Stimulated activated naive CD4-positive, alpha-beta T cell (primary cell): Measurements from ENCODE around the gene CCDC154.
"Not testable (repeated sequence)": the region's sequence is repeated elsewhere in the genome, so short reads cannot be mapped to it uniquely, and the experiment has no call there.

Source experiments
- DNase-seq, 6 experiments: peaks; one replicate each; lab custom pipeline; 2025; lab: John Stamatoyannopoulos, UW

CCDC154 gene

DNA sequence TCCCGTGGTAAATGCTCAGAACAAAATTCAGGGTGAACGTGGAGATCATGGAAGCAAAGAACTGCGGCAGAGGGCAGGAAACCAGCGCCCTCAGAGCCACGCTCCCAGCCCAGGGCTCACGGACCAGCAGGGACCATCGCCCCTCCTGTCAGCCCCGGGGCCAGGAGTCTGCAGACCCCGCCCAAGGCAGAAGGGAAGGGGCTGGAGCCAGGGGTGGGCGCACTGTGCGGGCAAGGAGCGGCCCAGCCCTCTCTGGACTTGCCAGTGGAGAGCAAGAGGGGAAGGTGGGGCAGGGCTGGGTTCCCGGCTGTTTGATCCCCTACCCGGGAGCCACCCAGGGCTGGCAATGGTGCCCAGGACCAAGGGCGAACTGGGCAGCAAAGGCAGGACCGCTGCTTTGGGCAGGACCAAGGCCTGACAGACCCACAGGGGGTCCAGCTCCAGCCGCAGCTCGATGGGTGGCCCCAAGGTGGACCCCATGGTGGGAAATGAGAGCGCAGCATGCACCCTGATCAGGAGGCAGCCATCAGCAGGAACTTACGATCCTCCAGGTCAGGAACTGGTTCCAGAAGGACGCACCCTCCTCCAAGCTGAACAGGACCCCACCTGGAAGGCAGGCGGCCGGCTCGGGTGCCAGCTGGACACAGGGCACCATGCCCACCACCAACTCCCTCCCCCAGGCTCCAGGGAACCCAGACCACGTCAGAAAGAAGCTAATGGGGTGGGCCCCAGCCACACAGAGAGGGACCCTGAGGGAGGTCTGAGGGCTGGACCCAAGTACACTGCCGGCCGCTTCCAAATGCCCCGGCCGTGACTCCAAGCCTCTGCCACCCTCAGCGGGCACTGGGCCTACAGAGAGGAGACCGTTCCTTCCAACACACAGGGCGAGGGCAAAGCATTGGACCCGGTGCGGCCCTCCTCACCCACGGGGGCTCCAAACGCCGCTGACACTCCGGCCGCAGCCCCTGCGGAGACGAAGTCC is 11.1 kb upstream of the CCDC154 start:
- no peak for DNase-seq

DNA sequence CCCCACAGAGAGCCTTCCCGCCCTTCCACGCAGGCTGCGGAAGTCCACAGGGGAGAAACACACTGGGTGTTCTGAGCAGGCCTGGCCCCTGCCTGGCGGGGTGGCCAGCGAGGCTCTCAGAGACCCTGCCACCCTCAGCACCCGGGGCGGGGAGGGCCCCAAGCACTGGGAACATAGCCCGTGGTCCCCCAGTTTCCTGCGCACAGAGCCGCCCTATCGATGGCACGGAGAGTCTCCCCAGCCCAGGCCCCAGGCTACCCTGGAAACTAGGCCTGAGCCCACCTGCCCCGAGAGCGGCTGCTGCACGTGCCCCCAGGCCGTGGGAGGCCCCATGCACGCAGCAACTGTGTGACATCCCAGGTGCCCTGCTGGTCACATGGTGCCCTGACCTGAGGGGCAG is 10.2 kb upstream of the CCDC154 start:
- no peak for DNase-seq

DNA sequence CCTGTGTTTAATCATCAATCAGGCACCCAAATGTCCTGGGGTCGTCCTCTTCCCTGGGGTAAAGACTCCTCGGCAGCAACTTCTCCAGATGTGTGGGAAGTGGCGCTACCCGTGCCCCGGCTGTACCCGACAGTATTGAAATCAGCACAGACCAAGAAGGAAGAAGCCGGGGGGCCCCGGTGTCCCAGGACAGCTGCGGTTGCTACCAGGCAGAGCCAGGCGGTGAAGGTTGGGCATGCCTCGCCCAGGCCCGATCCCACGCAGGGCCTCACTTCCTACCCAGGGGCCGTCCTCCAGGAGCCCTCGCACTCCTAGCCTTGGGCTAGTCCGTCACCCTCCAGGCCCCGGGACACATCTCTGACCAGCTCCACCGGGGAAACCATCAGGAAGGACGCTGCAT is 9.0 kb upstream of the CCDC154 start:
- DNase-seq = no peak

DNA sequence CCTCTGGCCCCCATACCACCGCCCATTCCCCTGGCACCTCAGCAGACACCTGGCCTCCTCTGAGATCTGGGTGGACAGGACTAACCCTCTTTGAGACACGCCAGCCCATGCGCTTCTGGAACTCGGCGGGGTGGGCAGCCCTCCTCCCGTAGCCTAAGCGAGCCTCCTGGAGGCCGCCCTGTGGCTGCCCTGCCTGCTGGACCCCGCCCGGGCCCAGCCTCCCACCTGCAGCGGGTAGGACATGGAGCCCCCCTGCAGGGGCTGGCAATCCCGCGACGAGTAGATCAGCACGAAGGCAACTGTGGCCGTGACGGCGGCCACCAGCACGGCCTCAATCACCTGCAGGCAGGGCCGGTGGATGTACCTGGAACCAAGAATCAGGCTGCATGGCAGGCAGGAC is 8.2 kb upstream of the CCDC154 start:
- DNase-seq = no peak

DNA sequence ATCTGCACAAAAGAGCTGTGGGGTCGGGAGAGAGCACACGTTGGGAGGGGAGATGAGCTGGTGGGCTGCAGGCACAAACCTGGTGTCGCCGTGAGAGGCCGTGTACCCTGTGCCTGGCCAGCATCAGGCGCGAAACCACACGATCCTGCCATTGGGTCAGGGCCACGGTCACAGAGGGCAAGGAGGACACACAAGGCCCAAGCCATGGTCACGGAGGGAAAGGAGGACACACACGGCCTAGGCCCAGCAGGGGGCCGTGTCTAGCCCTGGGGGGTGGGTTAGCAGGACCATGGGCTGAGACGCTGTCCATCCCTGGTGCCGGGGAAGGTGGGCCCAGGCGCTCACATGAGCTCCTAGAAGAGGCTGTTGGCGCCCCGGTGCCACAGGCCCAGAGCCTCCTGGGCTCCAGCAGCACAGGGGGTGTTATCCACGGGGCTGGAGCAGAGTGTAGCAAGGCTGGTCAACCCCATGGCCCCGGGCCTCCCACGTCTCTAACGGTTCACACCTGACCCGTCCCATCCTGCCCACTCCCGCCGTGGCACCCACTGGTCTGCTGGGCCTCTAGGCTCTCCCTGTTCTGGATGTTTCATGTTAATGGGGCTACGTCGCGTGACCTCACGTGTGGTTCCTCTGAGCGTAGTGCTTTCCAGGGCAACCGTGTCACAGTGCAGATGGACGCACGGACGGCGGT is 7.5 kb upstream of the CCDC154 start:
- no peak for DNase-seq

DNA sequence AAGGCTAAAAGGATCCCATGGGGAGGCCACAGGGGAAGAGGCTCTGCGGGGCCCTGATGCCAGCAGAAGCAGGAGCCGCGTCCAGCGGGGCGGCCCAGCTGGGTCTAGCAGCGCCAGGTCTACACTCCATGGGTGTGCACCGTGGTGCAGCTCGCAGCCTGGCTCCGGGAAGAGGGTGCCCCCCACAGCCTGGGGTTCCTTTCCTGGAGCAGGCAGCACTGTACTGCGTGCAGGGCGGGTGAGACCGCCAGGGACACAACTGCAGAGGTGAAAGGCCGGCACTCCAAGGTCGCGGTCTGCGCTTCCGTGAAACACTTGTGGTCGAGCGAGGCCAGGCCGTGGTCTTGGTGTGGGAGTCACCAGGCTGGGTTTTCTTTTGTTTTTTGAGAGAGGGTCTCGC is 6.5 kb upstream of the CCDC154 start:
- no peak for DNase-seq

DNA sequence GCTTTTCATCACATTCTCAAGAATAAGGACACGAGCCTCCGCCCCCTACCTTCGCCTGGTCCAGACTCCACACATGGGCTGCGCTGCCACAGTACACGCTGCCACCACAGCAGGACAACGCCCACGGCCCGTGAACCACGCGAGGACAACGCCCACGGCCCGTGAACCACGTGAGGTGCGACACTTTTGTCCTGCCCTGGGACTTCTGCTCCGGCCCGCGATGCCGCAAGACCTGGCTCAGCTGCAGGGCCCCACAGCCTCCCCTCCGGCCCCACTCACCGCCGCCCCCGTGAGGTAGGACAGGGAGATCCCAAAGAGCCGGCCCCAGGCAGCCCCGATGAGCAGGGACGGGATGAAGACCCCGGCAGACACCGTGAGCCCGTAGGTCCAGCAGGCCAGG is 5.9 kb upstream of the CCDC154 start:
- no peak for DNase-seq

DNA sequence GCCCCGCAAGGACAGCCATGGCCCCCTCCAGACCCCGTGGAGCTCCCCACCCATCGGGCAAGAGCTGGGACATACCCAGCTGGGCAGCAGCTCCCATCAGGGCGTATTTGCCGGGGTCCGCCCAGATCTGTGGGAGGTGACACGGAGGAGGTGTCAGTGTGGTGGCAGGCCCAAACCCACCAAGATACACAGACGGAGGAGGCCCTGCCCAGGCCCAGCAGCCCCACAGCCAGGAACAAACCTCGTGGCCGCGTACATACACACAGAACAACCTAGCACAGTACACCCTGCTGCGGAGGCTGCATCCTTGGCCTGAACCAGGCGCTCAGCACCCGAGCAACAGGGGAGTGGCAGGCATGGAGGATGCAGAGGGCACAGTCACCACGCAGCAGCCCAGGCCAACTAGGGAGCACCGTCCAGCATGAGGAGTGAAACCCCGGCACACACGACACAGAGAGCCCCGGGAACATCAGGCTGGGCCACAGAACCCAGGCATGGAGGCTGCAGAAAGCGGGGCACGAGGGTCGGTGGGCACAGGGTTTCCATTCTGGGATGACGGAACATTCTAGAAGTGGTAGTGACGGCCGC is 4.9 kb upstream of the CCDC154 start:
- no peak for DNase-seq

DNA sequence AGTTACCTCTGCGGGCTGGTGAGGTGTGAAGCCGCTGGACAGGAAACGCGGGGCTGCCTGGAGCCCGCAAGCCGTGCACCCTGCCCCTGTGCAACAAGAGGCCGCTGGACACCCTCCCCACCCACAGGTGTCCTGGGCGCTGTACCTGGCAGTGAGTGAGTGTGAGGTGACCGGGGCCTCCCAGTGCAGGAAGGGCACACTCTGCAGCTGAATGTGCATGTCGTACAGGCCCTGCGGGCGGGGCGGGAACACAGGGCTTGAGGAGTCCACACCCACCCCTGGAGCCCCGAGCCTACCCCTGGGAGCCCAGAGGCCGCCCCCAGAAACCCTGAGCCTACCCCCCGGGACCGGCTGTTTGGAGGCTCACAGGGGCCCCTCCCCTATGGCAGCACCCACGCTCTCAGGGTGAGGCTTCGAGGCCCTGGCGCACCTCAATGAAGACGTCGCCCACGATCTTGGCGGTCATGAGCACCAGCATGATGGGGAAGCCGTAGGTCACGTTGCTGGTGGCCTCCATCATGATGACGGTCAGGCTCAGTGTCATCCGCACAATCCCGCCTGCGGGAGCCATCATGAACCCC is 4.3 kb upstream of the CCDC154 start:
- no peak for DNase-seq

DNA sequence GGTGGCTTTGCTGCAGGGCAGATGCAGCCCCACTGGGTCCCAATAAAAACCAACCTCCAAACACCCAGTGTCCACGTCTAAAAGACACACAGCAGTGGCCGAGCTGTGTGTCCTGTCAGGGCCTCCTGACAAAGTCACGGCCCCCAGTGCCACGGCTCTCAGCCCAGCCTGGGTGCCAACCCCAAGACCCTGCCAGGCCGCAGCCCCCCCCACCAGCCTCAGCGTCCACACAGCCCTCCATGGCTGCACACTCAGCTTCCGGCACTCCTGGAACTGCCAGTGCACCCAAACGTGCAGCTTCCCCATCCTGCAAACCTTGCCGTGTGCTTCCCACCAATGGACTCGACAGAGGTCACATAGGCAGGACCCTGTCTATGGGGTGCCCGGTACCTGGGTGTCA is 3.6 kb upstream of the CCDC154 start:
- no peak for DNase-seq

DNA sequence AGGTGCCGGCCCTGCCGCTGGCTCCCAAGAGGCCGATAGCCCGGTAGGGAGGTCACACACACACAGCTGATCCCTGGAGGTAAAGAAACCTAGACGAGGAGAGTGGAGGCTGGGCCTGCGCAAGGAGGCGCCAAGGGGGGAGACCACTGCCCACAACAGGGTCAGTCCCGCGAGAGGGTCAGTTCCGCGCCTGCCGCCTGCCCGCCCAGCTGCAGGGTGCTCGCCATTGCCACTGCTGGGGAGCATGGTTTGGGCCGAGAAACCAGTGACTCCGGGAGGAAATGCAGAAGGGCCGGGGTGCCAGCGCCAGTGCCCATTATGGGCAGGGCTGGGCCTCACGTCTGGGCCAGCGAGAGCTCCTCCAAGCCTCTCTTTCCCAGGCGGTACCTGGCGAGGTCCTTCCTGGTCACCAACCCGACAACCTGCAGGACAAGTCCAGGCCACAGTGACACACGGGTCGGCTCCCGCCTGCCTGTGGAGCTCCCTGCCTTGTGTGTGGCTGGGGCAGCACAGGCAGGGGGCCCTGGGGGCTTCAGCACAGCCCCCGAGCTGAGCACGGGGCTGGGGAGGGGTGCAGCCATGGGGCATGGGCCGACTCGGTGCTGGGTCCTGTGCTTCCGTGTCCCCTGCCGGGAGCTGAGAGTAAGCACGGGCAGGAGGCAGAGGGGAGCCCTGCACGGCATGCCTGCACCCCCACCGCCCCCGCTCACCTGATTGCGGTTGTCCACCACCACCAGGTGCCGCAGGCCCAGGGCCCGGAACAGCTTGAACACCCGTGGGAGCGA is 2.1 kb upstream of the CCDC154 start:
- DNase-seq = no peak

DNA sequence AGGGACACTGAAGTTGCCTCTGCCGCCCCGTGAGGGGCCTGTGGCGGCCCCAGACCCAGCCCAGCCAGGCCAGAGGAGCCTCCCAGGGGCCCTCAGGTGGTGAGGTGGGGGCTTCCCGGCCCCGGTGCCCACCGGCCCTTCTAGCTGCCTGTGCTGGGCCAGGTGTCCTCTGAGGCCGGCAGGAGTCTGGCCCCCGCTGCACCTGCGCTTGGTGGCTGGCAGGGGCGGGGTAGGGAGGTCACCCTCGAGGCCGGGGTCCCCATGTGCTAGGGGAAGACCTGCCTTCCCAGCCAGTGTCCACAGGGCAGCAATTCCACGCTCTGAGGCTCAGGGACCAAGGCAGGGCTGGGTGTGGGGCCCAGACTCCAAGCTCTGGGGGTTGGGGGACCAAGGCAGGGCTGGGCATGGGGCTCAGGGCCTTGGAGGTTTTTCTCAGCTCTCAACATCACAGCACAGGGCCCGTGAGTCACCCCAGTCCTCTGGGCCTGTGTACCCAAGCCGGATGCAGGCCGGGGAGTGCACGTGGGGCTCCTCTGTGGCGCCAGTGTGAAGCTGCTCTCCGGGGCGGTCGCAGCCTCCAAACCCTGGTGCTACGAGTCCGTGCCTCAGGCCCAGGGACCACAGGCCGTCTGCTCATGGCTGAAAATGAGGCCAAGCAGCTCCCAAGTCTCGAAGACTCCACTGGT is 1.3 kb upstream of the CCDC154 start:
- no peak for DNase-seq

DNA sequence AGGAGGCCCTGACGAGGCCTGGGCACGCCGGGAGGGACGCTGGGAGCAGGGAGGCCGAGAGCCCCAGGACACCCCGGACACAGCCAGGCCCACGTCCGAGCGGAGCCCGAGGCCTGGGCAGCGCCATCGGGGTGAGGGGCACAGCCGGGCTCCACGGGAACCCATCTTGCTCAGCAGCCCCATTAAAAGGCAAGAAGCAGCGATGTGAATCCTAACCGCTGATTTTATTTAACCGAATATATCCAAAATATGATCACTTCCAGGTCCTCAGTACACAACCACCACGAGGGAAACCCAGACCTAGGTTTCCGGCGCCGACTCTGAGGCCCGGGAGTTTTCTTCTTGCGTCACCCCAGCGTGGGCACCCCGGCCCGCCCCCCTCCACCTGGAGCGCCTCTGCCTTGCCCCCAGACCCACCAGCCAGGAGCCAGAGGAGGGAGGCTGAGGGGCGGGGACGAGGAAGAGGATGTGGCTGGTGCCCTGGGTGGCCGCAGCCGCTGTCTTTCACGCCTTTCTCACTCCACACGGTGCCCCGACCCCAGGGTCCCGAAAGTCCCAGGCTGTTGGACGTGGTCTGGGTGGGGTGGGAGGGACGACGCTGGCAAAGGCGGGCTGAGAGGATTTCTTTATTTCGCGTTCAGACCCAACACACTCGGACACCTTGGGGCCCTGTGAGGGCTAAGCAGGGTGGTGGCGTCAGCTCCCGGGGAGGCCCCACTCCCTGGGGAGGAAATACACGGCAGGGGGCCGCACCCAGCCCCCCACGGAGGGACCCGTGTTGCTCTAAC is 568 bp upstream of the CCDC154 start:
- no peak for DNase-seq

DNA sequence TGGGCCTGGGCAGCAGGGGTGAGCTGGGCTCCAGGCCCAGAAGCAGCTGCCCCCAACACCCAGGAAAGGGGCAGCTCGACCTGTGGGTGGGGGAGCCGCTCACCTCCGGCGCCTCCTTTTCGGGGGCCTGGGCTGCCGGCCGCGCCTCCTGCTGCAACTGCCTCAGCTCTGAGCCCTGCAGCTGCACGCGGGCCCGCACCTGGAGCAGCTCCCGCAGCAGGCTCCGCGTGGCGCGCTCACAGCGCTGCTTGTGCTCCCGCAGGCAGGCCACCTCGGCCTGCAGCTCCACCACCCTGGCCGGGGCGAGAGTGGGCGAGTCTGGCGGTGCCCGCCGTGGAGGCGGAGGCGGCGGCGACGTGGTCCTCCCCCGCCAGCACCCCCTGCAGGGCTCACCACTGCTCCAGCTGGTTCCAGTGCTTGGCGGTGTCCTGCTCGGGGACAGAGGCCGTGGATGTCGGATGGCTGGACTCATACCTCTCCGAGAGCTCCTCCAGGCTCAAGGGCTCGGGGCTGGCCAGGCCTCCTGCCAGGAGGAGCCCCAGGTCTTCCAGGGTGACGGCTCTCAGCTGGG is 868 bp downstream of the CCDC154 start:
- no peak for DNase-seq

DNA sequence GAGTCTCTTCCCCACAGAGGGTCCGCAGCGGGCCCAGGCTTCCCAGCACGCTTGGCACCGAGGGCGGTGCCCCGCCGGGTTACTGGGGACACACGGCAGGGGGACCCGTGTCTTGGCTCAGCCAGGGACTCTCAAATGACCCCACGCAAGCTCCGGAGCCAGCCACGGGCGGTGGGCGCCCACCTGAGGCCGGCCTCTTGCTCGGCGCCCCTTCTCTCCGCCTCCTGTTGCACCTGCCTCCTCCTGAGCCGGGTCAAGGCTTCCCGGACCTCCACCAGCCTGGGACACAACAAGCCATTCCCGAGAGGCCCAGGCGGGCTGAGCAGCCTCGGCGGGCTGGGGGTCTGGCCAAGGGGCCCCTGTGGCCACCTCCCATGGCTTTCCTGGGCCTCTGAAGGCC is 1.7 kb downstream of the CCDC154 start:
- no peak for DNase-seq

DNA sequence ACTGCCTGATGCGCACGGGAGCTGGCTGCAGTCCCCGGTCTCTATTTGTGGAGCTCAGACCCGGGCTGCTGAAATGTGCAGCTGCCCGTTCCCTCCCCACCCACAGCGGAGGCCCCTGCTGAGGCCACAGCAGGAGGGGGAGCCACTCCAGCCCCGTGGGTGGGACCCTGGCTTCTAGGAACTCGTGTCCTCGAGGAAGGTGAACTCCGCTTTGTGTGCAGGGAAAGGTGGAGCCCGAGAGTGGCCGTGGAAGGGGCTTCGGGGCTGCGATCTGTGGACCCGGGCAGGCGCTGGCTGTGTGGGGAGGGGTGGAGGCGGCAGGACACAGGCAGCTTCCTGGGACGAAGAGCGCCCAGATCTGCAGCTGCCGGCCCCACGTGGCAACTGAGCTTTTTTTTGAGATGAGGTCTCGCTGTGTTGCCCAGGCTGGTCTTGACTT is 2.9 kb downstream of the CCDC154 start:
- no peak for DNase-seq

DNA sequence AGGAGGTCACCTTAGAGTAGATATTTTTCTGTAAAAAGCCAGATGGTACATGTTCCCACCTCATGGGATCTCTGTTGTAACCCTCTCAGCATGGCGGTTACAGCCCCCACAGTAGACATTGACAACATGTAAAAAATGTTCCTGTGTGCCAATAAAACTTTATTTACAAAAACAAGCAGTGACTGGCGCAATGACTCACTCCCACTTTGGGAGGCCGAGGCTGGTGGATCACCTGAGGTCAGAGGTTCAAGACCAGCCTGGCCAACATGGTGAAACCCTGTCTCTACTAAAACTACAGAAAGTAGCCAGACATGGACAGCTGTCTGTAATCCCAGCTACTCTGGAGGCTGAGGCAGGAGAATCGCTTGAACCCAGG is 4.7 kb downstream of the CCDC154 start:
- DNase-seq = not testable (repeated sequence)

DNA sequence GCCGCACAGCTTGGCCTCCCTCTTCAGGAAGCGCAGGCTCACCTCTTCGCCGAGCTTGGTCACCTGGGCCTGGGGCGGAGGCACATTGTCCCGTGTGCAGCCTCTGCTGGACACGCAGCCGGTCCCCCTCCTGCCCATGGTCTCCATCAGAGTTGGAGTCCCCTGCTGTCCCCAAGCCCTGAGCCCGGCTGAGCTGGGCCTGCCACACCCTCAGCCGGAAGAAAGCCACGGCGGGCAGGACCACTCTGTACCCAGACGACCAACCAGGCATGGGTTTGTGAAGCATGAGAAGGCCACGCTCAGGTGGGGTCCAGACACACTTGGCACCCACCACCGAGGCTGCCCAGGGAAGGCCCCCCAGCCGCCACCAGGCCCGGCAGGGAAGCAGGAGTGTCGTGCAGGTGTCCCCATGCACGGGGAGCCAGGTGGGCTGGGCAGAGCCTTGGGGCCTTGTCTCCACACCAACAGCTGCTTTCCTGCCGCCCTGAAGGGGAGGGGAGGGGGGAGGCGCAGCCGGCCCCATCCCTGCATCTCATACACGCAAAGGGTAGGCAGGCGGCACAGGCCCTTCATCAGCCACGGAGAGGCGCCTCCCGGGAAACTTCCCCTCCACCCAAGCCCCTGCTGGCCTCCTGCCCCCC is 5.2 kb downstream of the CCDC154 start:
- DNase-seq = no peak

DNA sequence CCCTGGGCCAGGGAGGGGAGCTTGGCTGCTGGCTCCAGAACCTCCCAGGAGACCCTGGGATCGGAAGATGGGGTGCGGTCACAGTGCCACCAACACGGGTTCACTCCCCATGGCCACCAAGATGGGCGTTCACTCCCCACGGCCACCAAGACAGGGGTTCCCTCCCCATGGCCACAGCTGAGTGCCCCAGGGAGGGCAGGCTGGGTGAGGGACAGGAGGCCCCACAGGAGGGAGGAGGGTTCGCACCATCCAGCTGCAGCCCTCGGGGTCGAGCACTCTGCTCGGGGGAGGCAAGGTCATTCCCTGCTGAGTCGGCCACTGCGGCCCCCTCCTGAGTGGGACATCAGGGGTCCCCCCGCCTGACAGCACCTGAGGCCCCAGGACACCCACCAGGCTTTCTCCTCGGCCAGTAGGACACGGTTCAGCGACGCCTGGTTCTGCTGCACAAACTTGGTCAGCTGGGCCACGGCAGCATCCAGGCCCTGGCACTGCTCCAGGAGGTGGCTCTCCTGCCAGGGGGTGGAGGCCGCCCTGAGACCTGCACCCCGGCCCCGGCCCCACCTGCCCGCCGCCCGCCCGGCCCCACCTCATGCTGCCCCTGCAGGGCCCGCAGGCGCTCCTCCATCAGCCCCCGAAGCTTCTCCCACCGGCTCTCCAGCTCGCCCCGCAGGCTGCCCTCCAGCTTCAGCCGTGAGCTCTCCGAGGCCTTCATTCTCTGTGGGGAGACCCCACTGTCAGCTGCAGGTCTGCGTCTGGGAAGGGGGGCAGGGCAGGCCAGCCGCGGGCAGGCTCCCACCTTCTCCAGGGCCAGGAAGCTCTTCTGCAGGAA is 5.9 kb downstream of the CCDC154 start:
- no peak for DNase-seq
